GM18867 (cell line): Measurements from ENCODE around the gene PRDX1.

Experiments
- ATAC-seq: cut with Tn5 transposase; IDR thresholded peaks from one replicate; pipeline ENCODE4 v1.9.1; 2021; ENCODE audit warnings: mild to moderate bottlenecking, moderate library complexity; ENCODE audit not compliant: unreplicated experiment

Gene PRDX1

GRCh38 chr1:45521413-45522323 is at the start of gene PRDX1:
PRDX1 (minus strand) TSS chr1:45521884; CDS start chr1:45519043, 2,841 bp downstream.
- peak; percentile 76 for ATAC-seq

GRCh38 chr1:45570631-45571030 is 48.9 kb upstream of the PRDX1 start:
- ATAC-seq = no peak

- ATAC-seq = peak; percentile 42
These were observed 48.4 kb upstream of the PRDX1 start for GRCh38 chr1:45569962-45570581.

- ATAC-seq = no peak
These were observed 47.9 kb upstream of the PRDX1 start for GRCh38 chr1:45569571-45569961.

GRCh38 chr1:45568421-45568820 is 46.7 kb upstream of the PRDX1 start:
- ATAC-seq = no peak

- ATAC-seq = no peak
These were observed 46.2 kb upstream of the PRDX1 start for GRCh38 chr1:45567911-45568310.

- no peak for ATAC-seq
These were observed 45.0 kb upstream of the PRDX1 start for GRCh38 chr1:45566722-45567121.

GRCh38 chr1:45563843-45564242 is 42.2 kb upstream of the PRDX1 start:
- no peak for ATAC-seq

- no peak for ATAC-seq
These were observed 35.8 kb upstream of the PRDX1 start for GRCh38 chr1:45557422-45557944.

- ATAC-seq = no peak
These were observed 32.5 kb upstream of the PRDX1 start for GRCh38 chr1:45554198-45554597.

- no peak for ATAC-seq
These were observed 30.6 kb upstream of the PRDX1 start for GRCh38 chr1:45552331-45552730.

GRCh38 chr1:45551684-45552083 is 30.0 kb upstream of the PRDX1 start:
- ATAC-seq = no peak

GRCh38 chr1:45550401-45551351 is 29.0 kb upstream of the PRDX1 start, which contains the start of gene AKR1A1:
AKR1A1 (plus strand) TSS chr1:45550826; CDS start chr1:45561795, 10,969 bp downstream.
- ATAC-seq = peak; percentile 82

- ATAC-seq = no peak
These were observed 24.0 kb upstream of the PRDX1 start for GRCh38 chr1:45545553-45546310.

- ATAC-seq = no peak
These were observed 23.4 kb upstream of the PRDX1 start for GRCh38 chr1:45545019-45545493.

- no peak for ATAC-seq
These were observed 22.8 kb upstream of the PRDX1 start for GRCh38 chr1:45544530-45544929.

- ATAC-seq = peak; percentile 56
These were observed 22.1 kb upstream of the PRDX1 start for GRCh38 chr1:45543581-45544417.

- no peak for ATAC-seq
These were observed 20.9 kb upstream of the PRDX1 start for GRCh38 chr1:45542591-45542990.

- ATAC-seq = no peak
These were observed 19.5 kb upstream of the PRDX1 start for GRCh38 chr1:45541193-45541592.
